ENCODE measurements around the gene SORBS2.

GRCh38 chr4:185839194-185839712, 27.3 kb upstream of the SORBS2 start:
- TF ChIP-seq CTCF (IDR thresholded peaks at IDR 0.05; ENCODE audit: poor library complexity, severe bottlenecking), result no peak
- TF ChIP-seq EZH2 (IDR thresholded peaks at IDR 0.05; ENCODE audit: borderline replicate concordance, insufficient read depth, low read length, poor library complexity, severe bottlenecking), result no peak
- no peak for TF ChIP-seq REST (IDR thresholded peaks at IDR 0.05; ENCODE audit: borderline replicate concordance)
- TF ChIP-seq RAD21 (conservative IDR thresholded peaks at IDR 0.05), result no peak
- no peak for TF ChIP-seq TAF1 (IDR thresholded peaks at IDR 0.05; ENCODE audit: low read depth)
- TF ChIP-seq SMC3 (conservative IDR thresholded peaks at IDR 0.05; ENCODE audit: poor library complexity), result no peak
- no peak for TF ChIP-seq POLR2AphosphoS5 (IDR thresholded peaks at IDR 0.05)
